Occipital lobe (tissue), 2 donors: ENCODE results near the gene GIPC3. TPM values are rescaled to one million over a fixed set of nuclear protein-coding genes. Genes with fewer than 3 reads are reported as not detected.
"Not testable (repeated sequence)": the region's sequence is repeated elsewhere in the genome, so short reads cannot be mapped to it uniquely, and the experiment has no call there.

Experiments used
- DNase-seq: peaks from one replicate; lab custom pipeline; 2025; lab: John Stamatoyannopoulos, UW
- total RNA-seq: library from RNA; depleted of rRNA; stranded (reverse); fragments of >200 nt; gene quantifications from one replicate; pipeline ENCODE4 v1.2.3, GENCODE V29; 2014

Gene GIPC3
- total RNA-seq, 1 donor from 2014 or later = not detected

GRCh38 chr19:3576696-3577443, 8.4 kb upstream of the GIPC3 start:
- DNase-seq = peak; percentile 51

GRCh38 chr19:3577723-3578344, 7.4 kb upstream of the GIPC3 start:
- DNase-seq = no peak

GRCh38 chr19:3578390-3578789, 6.9 kb upstream of the GIPC3 start:
- DNase-seq = no peak

GRCh38 chr19:3580156-3580934, 4.9 kb upstream of the GIPC3 start:
- DNase-seq = peak; percentile 42

- not testable (repeated sequence) for DNase-seq
Observed at GRCh38 chr19:3581792-3582191, 3.5 kb upstream of the GIPC3 start.

- not testable (repeated sequence) for DNase-seq
Observed at GRCh38 chr19:3584036-3584802, 1.1 kb upstream of the GIPC3 start.

- DNase-seq = no peak
Observed at GRCh38 chr19:3586127-3586626, 899 bp downstream of the GIPC3 start.

- DNase-seq = no peak
Observed at GRCh38 chr19:3586707-3587346, 1.5 kb downstream of the GIPC3 start.

GRCh38 chr19:3589439-3589838, 4.2 kb downstream of the GIPC3 start:
- no peak for DNase-seq

GRCh38 chr19:3589949-3590348, 4.7 kb downstream of the GIPC3 start:
- no peak for DNase-seq

- DNase-seq = no peak
Observed at GRCh38 chr19:3590991-3591659, 5.8 kb downstream of the GIPC3 start.

- no peak for DNase-seq
Observed at GRCh38 chr19:3591876-3592613, 6.8 kb downstream of the GIPC3 start.

- DNase-seq = no peak
Observed at GRCh38 chr19:3593156-3593555, 7.9 kb downstream of the GIPC3 start.

GRCh38 chr19:3595521-3596061, 10.3 kb downstream of the GIPC3 start:
- DNase-seq = no peak

GRCh38 chr19:3599776-3600187, 14.5 kb downstream of the GIPC3 start:
- DNase-seq = no peak

- no peak for DNase-seq
Observed at GRCh38 chr19:3601021-3601420, 15.7 kb downstream of the GIPC3 start.

- no peak for DNase-seq
Observed at GRCh38 chr19:3603121-3603811, 18.0 kb downstream of the GIPC3 start.

- no peak for DNase-seq
Observed at GRCh38 chr19:3604227-3604986, 19.1 kb downstream of the GIPC3 start.
